GM21576 (cell line): Measurements from ENCODE around the gene NR5A1.

Experiments used
- ATAC-seq: cut with Tn5 transposase; IDR thresholded peaks from one replicate; pipeline ENCODE4 v1.9.1; 2021; ENCODE audit warnings: mild to moderate bottlenecking, moderate library complexity; ENCODE audit not compliant: unreplicated experiment

Gene NR5A1

DNA sequence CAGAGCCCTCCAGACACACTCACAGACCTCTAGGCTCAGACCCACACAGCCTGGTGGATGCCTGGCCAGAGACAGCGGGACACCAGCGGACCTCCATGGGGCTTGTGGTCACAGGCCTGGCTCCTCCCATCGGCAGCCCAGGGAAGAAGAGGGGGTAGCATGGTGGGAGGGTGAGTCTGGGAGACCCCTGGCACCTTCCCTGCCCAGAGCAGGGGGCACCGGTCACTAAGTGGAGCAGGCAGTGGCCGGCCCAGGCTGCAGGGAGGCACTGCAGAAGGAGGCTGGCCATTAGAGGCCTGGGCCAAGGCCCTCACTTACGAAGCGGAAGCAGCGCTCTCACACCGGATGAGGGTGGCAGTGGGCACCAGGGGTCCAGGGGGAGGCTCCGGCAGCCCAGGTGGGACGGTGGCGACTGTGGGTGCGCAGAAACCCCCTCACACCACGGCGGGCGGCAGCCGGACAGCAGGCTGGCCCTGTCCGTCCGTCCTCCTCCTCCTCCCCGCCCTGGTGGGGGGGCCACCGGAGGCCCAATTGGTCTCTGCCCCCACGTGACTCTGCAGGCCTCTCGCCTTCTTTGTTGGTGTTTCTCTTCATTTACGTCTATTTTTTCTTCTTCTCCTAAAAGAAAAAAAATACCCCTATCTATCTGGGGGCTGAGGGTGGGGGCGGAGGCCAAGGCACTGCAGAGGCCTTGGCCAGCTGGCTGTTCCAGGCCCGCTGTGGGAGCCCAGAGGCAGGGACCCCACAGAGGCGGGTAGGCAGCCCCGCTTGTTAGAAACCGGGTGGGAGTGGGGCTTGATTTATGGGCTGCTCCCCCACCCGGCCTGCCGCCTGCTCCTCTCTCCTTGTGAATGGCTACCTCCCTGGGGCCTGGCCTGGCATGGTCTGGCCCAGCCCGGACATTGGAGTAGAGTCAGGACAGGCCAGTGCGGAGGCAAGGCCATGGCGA, at the start of gene NR5A1:
Gene NR5A1 (minus strand): TSS at position 469 of the 949 bp plus-strand sequence. CDS start 4,004 bp downstream, outside the sequence.
- ATAC-seq: no peak

DNA sequence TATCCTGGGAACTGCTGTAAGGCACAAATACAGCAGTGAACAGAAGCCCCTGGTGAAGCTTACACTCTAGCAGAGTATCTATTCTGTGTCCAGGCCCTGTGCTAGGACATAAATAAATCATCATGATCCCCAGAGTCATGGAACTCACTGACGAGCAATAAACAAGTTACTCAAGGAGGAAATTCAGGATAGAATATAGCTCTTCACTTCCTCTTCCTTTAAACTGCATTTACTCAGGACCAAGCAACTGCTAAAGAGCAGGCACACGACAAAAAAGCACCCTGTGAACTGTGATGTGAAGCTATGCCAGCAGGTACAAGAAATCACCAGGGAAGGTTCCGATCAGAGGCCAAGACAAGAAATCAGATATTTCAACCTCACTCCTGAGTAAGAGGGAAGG, 47.8 kb upstream of the NR5A1 start:
- ATAC-seq: no peak

DNA sequence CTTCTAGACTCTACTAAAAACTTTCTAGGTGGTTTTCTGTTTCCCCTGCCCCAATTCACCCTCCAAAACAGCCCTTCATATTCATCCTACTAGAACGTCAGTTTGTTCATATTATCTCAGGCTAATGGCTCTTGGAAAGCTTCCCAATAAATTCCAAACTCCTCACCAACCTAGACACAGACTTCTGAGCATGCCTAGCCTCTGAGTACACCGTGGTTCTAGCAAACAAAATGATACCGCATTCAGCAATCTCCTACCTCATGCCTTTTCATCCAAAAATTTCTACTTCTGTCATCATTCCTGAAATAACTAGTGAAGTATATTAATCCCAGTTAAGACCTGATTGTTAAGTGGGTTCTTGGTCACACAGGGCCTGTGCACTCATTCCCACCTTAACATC, 46.5 kb upstream of the NR5A1 start:
- no peak for ATAC-seq

DNA sequence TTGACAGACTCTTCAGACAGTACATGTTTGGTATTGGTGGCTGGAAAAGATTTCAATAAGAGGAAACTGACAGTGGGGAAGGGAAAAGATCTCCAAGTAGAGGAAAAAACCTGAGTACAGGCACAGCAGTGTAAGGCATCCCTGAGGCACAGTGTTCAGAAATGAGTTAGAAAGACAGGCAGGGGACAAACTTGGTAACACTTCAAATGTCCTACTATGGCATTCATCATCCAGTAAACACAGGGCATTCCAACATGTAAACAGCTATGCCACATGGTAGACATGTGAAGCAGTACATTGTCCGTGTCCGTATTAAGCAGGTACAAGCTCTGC, 45.0 kb upstream of the NR5A1 start:
- no peak for ATAC-seq

DNA sequence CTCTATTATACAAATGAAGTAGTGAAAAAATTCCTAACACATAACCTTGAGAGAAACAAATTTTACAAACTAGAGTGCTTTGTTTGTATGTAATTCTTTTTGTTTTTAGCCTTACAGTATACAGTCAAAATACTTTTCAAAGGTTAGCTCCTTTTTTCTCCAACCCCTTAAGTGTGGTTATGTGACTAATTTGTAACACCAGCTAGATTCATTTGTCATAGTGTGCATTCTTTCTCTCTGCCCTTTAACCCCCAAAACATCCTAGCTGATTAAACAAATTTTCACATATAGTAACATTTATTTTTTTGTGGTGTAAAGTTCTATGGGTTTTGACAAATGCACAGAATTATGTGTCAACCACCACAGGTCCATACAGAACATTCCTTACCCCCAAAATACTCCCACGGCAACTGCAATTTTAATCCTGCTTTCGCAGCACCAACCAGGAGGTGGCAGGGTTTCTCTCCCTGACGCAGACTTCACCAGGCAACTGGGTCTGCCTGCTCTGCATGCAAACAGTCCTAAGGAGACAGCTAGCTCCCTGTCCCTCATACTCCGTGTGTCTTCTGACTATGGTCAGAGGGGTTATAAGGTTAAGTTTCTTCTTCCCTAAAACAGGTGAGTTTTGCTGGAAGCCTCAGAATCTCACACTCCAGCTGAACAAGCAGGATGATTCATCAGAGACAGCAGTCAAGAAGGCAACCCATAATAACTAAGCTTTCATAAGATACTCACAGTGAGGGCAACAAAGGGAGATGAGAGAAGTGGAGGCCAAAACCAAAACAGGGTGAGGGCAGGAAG, 44.5 kb upstream of the NR5A1 start:
- ATAC-seq: no peak

DNA sequence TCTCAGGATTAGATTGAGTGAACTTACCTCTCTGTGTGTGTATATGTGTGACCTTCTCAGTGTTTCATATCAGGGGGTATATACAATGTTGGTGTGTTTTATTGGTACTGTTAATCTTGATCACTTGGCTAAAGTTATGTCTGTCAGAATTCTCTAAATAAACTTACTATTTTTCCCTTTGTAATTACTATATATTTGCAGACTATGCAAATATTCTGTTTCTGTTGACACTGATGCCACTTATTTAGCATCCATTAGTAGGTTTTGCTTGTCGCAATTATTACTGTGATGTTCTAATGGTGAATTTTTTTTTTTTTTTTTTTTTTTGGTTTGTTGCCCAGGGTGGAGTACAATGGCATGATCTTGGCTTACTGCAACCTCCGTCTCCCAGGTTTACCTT, 42.9 kb upstream of the NR5A1 start:
- ATAC-seq: no peak

DNA sequence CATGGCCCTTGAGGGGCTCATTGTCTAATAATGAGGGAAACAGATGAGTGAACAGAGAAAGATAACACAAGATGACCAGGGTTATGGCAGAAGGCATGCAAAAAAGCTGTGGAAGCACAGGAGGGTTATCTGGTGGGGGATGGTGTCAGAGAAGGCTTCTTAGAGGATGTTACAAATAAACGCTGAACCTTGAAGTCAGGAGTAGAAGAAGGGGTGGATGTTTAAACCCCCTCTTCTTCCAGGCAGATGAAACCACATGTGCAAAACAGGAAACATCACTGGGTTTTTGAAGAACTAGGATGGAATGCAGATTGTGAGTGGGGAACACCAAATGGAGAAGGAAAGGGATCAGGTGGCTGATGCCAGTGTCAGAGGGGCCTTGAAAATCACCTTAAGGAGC, 41.8 kb upstream of the NR5A1 start:
- no peak for ATAC-seq

DNA sequence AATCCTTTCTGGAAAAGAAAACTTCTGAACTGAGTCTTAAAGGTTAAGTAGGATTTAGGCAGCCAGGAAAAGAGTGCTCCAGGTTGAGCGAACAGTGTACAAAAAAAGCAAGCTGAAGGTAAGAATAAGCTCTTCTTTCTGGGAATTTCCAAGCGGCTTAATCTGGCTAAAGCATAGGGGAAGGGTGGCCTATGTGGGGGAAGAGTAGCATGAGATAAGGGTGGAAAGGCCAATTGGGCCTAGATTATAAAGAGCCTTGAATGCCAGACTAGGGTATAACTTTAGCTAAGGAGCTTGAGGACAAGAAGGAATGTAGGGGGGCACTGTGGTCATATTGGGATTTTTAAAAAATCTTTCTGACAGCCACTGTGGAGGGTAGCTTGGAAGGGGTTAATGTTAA, 37.3 kb upstream of the NR5A1 start:
- no peak for ATAC-seq

DNA sequence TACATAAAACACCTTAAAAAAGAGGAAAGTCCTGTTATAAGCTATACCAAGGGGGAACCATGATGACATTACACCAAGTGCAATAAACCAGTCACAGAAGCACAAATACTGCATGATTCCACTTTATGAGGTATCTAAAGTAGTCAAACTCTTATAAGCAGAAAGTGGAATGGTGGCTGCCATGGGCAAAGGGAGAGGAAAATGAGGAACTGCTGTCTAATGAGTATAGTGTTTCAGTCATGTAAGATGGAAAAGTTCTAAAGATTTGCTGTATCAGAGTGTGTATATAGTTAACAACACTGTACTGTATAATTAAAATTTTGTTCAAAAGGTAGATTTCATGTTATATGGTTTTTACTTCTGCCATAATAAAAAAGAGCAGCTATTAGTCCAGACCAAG, 34.6 kb upstream of the NR5A1 start:
- ATAC-seq: no peak

DNA sequence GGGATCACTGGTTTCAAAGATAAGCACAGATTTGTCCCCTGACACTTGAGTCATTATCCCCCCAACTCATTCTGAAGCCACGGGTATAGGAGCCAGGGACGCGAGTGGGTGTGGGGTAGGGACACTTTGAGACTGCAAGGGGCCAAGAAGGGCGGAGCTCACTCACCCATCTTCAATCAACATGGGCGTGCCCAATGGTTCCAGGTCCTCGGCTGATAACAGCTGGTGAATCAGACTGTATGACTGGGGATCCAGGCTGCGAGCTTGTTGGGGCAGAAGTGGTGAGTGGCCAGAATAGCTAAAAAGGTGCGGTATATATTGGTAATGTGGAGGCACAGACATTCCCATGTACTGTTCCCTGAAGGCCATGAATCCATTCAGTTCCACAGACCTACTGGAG, 30.7 kb upstream of the NR5A1 start:
- ATAC-seq: no peak

DNA sequence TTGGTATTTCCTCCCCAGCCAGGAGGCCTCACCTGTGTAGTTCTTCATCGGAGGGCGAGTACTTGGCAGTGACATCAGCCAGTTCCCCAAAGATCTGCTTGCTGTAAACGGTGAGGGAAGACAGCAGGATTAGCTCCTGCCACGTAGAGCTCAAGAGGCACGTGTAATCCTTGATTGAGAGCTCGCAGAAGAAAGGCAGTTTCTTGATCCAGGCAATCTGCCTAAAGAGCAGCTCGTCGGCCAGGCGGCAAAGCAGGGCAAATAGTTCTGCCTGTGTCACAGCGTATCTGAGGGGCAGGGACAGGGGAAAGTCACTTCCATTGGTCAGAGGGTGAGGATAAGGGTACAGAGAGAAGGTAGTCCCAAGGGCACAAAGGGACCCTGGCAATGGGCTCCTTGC, 28.6 kb upstream of the NR5A1 start:
- no peak for ATAC-seq

DNA sequence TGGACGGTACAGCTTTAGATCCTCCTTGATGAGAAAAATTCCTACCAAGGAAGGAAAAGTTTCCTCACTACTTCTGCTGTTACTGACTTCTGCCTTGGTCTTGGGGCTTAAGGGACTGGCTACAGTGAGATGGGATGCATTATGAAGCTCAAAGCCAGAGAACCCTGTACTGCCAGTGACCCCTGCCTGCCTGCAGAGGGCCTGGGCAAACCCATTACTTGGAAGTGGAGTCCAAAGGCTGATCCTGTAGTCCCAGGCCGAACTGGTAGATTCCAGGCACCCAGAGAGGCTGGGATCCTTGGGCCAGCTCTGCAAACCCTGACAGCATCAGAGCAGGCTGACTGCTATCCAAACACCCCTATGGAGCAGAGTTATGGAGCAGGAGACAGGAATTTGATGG, 25.7 kb upstream of the NR5A1 start:
- ATAC-seq: no peak

DNA sequence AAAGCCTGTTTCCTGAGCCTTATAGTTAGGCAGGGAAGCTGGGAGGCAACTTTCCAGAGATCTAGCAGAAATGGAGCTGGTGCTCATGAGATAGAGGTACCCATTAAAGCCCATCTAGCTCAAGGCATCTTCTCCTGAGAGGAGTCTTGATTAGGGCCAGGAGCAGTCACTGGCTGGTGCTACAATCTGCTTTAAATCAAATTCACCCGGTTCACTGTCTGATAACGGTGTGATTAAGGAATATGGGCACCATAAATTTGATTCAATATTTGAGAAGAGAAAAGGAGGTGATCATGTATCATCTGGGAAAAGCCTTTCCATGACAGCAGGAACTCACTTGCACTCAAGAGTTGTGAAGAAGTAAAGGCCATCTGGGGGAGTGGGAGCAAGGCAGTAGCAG, 23.9 kb upstream of the NR5A1 start:
- ATAC-seq: no peak

DNA sequence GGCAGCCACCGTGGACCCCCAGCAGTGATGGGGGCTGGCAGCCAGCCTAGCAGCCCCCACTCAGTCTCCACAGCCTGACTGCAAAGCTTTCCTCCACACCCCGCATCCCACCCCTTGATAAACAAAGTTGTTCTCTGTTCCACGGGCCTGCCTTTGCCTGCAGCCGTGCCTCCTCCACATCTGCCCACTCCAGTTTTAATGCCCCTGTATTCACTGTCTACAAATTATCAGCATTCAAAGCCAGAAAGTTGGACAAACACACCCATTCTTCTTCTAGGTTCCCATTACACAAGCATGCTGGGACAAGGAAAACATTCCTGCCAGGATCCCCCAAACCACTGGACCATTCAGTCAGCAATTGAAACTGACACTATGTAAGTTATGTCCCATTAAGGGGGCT, 23.0 kb upstream of the NR5A1 start:
- no peak for ATAC-seq

DNA sequence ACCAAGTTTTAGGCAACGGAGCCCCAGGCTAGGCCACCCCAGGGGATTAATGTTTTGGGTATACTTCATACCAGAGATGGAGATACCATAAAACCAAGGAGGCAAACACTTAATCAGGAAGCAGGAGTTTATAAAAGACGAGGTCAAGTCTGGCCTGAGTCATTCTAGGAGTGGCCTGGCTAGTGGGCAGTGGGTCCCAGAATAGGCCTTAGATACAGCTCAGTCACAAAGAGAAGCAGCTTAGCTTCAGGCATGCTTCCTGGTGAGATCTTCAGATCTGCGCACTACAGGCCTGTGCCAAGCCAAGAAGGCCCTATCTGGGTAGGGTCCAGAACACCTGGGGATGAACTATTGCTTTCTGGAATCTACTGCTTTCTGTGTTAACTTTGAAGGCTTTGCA, 20.6 kb upstream of the NR5A1 start:
- no peak for ATAC-seq

DNA sequence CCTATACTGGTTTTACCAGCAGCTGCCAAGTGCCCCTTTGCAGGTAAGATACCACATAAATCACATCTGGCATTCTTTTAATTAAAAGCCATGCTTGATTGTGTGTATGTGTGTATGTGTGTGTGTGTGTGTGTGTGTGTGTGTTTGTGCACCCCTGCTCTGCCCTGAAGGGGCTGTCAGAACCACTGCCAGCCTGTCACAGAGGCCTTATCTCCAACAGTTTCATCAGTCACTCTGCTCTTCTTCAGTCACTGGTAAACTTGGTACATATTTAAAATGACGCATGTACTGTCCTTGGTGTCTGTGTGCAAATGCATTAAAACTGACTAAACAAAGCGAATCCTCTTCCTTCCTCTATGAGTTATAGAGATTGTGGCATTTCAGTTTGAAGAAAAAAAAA, 19.0 kb upstream of the NR5A1 start:
- ATAC-seq: no peak

DNA sequence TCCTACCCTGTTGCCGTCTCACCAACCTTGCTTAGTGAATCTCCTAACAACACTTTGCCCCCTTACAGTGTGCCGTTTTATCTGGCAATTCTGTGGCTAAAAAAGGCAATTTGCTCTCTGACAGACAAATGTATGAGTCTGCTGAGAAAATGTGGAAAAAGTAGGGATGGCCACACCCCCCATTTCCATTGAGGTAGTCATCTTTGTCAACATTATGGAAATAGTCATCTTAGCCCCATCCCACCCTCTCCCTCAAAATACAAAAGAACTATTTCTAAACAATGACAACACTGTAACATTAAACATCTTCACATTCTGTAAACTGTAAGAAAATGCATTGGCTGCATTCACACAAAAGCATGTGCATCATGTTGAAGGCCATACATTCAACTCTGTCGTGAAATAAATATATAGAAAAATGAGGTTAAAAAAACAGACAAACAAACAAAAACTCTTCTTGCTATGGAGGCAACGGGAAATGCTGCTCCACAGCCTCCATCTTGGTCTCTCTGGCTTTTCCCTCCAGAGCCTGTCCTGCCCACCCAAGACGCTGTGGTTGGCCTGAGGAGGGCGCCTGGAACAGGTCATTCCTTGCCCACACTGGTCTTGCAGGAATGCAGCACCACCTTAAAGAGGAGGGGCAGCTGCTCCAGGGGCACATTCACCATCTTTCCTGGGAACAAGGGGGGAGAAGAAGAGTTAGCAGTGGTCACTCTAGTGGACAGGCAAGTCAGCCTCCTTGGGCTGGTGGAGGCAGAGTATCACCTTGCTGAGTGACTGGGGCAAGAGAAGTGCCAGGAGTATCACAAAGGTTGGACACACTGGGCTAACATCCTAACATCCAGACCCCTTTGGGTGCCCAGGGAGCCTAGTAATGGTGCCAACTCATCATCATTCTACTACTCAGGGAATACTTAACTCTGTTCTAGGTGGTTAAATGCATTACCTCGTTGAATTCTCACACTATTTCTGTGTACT, 15.2 kb upstream of the NR5A1 start:
- no peak for ATAC-seq

DNA sequence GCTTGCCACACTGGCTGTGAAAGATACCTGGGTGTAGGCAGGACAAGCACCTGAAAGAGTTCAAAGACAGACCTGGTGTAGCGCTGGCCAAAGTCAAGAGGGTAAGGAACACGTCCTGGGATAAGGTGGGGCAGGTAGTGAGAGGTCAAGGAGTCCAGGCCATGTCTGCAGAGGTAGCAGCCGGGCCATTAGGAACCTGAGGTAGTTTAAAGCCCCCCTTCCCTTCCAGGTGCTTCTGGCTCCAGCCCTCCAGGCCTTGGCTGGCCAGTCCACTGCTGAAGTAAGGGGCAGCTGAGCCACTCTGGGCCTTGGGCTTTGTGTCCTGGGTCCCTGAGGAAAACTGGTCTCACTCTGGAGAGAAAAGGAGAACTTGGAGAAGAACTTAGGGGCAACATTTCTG, 13.9 kb upstream of the NR5A1 start:
- ATAC-seq: no peak

DNA sequence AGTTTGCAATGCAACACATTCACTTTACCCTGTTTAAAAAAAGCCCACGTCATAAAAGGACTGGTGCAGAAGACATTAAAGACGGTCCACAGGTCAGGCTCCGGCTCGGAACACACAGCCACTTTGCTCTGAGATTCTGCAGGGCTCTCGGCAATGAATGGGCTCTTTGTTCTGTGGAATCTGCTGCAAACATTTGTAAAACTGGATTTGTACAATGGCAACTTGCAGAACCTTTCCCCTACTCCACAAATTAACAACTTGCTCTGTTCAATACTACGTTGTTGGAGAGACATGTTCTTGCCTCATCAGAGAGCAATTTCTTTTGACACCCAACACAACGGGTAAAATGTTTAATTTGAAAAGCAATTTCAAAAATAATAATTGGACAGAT, 13.0 kb upstream of the NR5A1 start:
- ATAC-seq: no peak

DNA sequence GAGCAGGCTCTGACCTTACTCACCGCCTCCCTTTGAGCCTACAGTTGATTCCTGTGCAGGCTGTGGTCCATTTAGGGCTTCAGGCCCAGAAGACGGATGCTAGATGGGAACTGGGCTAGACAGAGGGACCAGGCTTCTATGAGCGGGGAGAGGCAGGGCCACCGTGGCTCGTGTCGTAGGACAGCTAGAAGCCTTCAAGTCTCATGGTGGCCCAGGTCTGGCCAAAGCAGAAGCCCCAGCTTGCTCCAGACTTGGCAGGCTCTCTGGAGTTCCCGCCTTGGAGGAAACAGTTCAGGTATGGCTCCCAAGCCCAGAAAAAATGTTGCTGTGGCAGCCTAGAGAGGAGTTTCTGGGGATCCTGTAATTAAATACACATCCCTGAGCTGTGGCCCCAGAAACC, 10.9 kb upstream of the NR5A1 start:
- no peak for ATAC-seq

DNA sequence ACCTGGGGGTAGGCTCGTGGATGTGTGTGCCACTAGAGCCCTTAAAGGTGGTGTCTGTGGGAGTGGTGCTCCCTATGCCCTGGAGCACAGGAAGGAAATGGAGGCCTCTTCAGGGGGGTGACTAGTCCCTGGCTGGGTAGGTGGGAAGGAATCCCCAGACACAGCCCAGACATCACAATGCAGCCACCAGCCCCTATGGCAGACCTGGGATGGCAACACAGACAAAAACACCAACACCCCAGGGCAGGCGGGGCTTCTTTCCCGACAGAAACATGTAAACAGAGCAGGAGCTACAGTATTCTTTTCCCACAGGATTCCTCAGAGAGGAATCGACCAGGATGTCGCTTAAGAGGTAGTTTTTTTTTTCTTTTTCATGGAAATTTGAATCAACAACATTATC, 10.4 kb upstream of the NR5A1 start:
- no peak for ATAC-seq
